Activated naive CD4-positive, alpha-beta T cell treated with Interleukin-2 at 50 U/mL for 16 hours (primary cell): ENCODE results near the gene EML4.
"Not testable (repeated sequence)": the region's sequence is repeated elsewhere in the genome, so short reads cannot be mapped to it uniquely, and the experiment has no call there.

Experiments
- DNase-seq: peaks from one replicate; pipeline ENCODE4 v3.0.0-alpha.2; 2020

EML4 gene

GRCh38 chr2:42172020-42172419 lies 2.9 kb downstream of the EML4 start:
- no peak for DNase-seq

- DNase-seq = no peak
Measured at GRCh38 chr2:42172566-42172965, 3.4 kb downstream of the EML4 start.

- not testable (repeated sequence) for DNase-seq
Measured at GRCh38 chr2:42173467-42173866, 4.3 kb downstream of the EML4 start.

GRCh38 chr2:42176992-42177738 lies 8.0 kb downstream of the EML4 start:
- no peak for DNase-seq

- no peak for DNase-seq
Measured at GRCh38 chr2:42178335-42178734, 9.2 kb downstream of the EML4 start.

GRCh38 chr2:42180300-42180699 lies 11.1 kb downstream of the EML4 start:
- DNase-seq = no peak

- no peak for DNase-seq
Measured at GRCh38 chr2:42182654-42183308, 13.6 kb downstream of the EML4 start.

- no peak for DNase-seq
Measured at GRCh38 chr2:42183775-42184174, 14.6 kb downstream of the EML4 start.

GRCh38 chr2:42184346-42184745 lies 15.2 kb downstream of the EML4 start:
- DNase-seq = no peak

GRCh38 chr2:42185220-42185921 lies 16.2 kb downstream of the EML4 start:
- DNase-seq = no peak

- DNase-seq = no peak
Measured at GRCh38 chr2:42186366-42186765, 17.2 kb downstream of the EML4 start.

GRCh38 chr2:42186945-42187632 lies 17.9 kb downstream of the EML4 start:
- DNase-seq = no peak

GRCh38 chr2:42187886-42188285 lies 18.7 kb downstream of the EML4 start:
- no peak for DNase-seq

GRCh38 chr2:42189235-42189566 lies 20.0 kb downstream of the EML4 start:
- no peak for DNase-seq

- no peak for DNase-seq
Measured at GRCh38 chr2:42190191-42190590, 21.0 kb downstream of the EML4 start.

- DNase-seq = no peak
Measured at GRCh38 chr2:42191285-42192009, 22.3 kb downstream of the EML4 start.

GRCh38 chr2:42192010-42192373 lies 22.8 kb downstream of the EML4 start:
- DNase-seq = no peak

GRCh38 chr2:42192652-42193566 lies 23.8 kb downstream of the EML4 start:
- no peak for DNase-seq

GRCh38 chr2:42193722-42194187 lies 24.6 kb downstream of the EML4 start:
- no peak for DNase-seq

GRCh38 chr2:42194428-42194827 lies 25.3 kb downstream of the EML4 start:
- DNase-seq = no peak

- DNase-seq = no peak
Measured at GRCh38 chr2:42195559-42195958, 26.4 kb downstream of the EML4 start.

GRCh38 chr2:42196070-42196402 lies 26.9 kb downstream of the EML4 start:
- no peak for DNase-seq
